ENCODE data around the gene NOX3. TPM values are rescaled to one million over a fixed set of nuclear protein-coding genes. Genes with fewer than 3 reads are reported as not detected.

Gene NOX3, protein sequence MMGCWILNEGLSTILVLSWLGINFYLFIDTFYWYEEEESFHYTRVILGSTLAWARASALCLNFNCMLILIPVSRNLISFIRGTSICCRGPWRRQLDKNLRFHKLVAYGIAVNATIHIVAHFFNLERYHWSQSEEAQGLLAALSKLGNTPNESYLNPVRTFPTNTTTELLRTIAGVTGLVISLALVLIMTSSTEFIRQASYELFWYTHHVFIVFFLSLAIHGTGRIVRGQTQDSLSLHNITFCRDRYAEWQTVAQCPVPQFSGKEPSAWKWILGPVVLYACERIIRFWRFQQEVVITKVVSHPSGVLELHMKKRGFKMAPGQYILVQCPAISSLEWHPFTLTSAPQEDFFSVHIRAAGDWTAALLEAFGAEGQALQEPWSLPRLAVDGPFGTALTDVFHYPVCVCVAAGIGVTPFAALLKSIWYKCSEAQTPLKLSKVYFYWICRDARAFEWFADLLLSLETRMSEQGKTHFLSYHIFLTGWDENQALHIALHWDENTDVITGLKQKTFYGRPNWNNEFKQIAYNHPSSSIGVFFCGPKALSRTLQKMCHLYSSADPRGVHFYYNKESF
- not detected in 2 replicates for total RNA-seq (2021; fragmentation: NEBNext Ultra II Directional; extraction: Animal tissue kit (Norgen Biotek cat#: 25700))
- not detected in 2 replicates for polyA plus RNA-seq (2011; rRNA removed)
- polyA plus RNA-seq (2011; cell fraction: cytosol; rRNA removed) = not detected
- not detected for polyA plus RNA-seq (2011; cell fraction: nucleus; rRNA removed)
- polyA plus RNA-seq (2012, experiment 1 of 2) = not detected in 4 replicates
- not detected for polyA plus RNA-seq (2012, experiment 2 of 2)
- polyA plus RNA-seq (2013, experiment 1 of 2) = 0.02 TPM
- polyA plus RNA-seq (2013, experiment 2 of 2) = 0.04 TPM
- polyA minus RNA-seq (2011; rRNA and poly(A)+ RNA removed) = not detected in 2 replicates
- polyA minus RNA-seq (2011; cell fraction: cytosol; rRNA and poly(A)+ RNA removed) = not detected
- not detected for polyA minus RNA-seq (2011; cell fraction: nucleus; rRNA and poly(A)+ RNA removed)
- long read RNA-seq, experiment 1 = 0 reads
- long read RNA-seq, experiment 2 = 0 reads

- TF ChIP-seq SIN3A (conservative IDR thresholded peaks at IDR 0.05 in 1 of 2, IDR thresholded peaks at IDR 0.05 in 1 of 2; ENCODE audit: low read depth in 1 of 2, low read length in 2 of 2) (no peak), BCL11A (IDR thresholded peaks at IDR 0.05; ENCODE audit: low read depth in 2 of 2, low read length in 2 of 2) (peak in 1 of 2 experiments; percentile 72)
These were observed at the start of gene NOX3 for GRCh38 chr6:155455766-155456165. Gene NOX3 (minus strand): TSS chr6:155455839. CDS start chr6:155455800, 39 bp downstream.

More at GRCh38 chr6:155455766-155456165, at the start of gene NOX3:
- Histone ChIP-seq H4K91ac (replicated peaks; ENCODE audit: insufficient read length, low read length) (no peak within 1 kb of the TSS), H3K56ac (replicated peaks; ENCODE audit: insufficient read length, low read depth, low read length) (no peak within 1 kb of the TSS), H2BK20ac (ENCODE audit: low read length) (no peak within 1 kb of the TSS), H3K14ac (ENCODE audit: insufficient read length) (no peak within 1 kb of the TSS), H3K23ac (ENCODE audit: insufficient read length) (no peak within 1 kb of the TSS), H3K23me2 (ENCODE audit: low read depth, low read length) (no peaks in the 10 kb centered on the region), H3K79me1 (ENCODE audit: low read depth, low read length) (no peaks in the 10 kb centered on the region), H4K5ac (ENCODE audit: insufficient read length, low read depth, low read length) (no peak within 1 kb of the TSS), H2BK12ac (ENCODE audit: low read depth, low read length) (no peak within 1 kb of the TSS), H2BK5ac (ENCODE audit: low read depth, low read length) (no peak within 1 kb of the TSS), H3K9me3 (ENCODE audit: insufficient read depth in 2 of 2, low read depth in 1 of 2, low read length in 1 of 2) (no peaks in the 10 kb centered on the region), H3K36me3 (ENCODE audit: control insufficient read depth in 2 of 4, insufficient read depth in 4 of 4, low read length in 3 of 4) (no peaks in the 10 kb centered on the region), H3K9ac (replicated peaks in 1 of 4; ENCODE audit: extremely low read depth in 1 of 4, low read depth in 3 of 4, low read length in 3 of 4) (no peak within 1 kb of the TSS), H3K27me3 (replicated peaks in 1 of 4; ENCODE audit: control insufficient read depth in 3 of 4, extremely low read depth in 1 of 4, insufficient read depth in 3 of 4, low read length in 3 of 4) (no peaks in the 10 kb centered on the region; a peak in 1 of 7 replicates), H3K18ac (ENCODE audit: extremely low read depth, low read length) (no peak within 1 kb of the TSS), H4K8ac (ENCODE audit: extremely low read depth, insufficient read depth, low read length) (no peak within 1 kb of the TSS), H2BK120ac (replicated peaks; ENCODE audit: low read depth, low read length) (no peak within 1 kb of the TSS), H3K4me2 (ENCODE audit: insufficient read depth in 1 of 2, low read depth in 2 of 2, low read length in 2 of 2) (no peak within 1 kb of the TSS), H3K4me1 (replicated peaks in 1 of 4; ENCODE audit: control insufficient read depth in 3 of 4, insufficient read depth in 4 of 4, low read length in 3 of 4) (peaks cover 0 to 3% (median 1%) of the 10 kb centered on the region in 4 experiments; a peak in 2 of 7 replicates), H2AFZ (ENCODE audit: low read length) (no peak within 1 kb of the TSS), H2AK5ac (ENCODE audit: low read depth, low read length) (no peak within 1 kb of the TSS), H3K79me2 (ENCODE audit: control insufficient read depth in 1 of 2, insufficient read depth in 2 of 2, low read length in 2 of 2) (no peaks in the 10 kb centered on the region), H3K4ac (replicated peaks; ENCODE audit: insufficient read length, low read depth, low read length) (no peak within 1 kb of the TSS), H2BK15ac (ENCODE audit: low read length) (no peak within 1 kb of the TSS), H3K4me3 (ENCODE audit: extremely low read depth in 1 of 4, insufficient read depth in 2 of 4, low read depth in 3 of 4, low read length in 4 of 4) (no peak within 1 kb of the TSS), H3K27ac (ENCODE audit: low read depth, low read length) (no peak within 1 kb of the TSS), H4K20me1 (replicated peaks in 1 of 2; ENCODE audit: control insufficient read depth in 1 of 2, insufficient read depth in 2 of 2, low read length in 2 of 2) (no peaks in the 10 kb centered on the region)
- POLR2A ChIA-PET (ENCODE audit: partially characterized antibody) = interaction anchor here (0.6 kb wide), 1 partner anchor 339 kb away, joined by 3 read pairs; no protein-coding TSS in a partner anchor
- FAIRE-seq (no peak), DNase-seq (ENCODE audit: low read depth in 1 of 2, low spot score in 2 of 2) (no peak)
- 64% methylated on average over 5 of the region's 5 CpGs; no CpG with 5 or more reads in 1 of the 2 experiments for WGBS, 2 experiments (ENCODE audit: extremely low coverage in 1 of 2, insufficient coverage in 1 of 2, insufficient read length in 1 of 2, insufficient replicate concordance in 2 of 2, low coverage in 1 of 2, low lambda C conversion rate in 2 of 2, missing lambda C conversion rate in 1 of 2)
- CTCF ChIA-PET (ENCODE audit: partially characterized antibody) = interaction anchor here (0.6 to 1.0 kb wide), 5 partner anchors 16 to 115 kb away, joined by 3 read pairs; no protein-coding TSS in a partner anchor
